Measurements from ENCODE around the gene PRSS36. TPM values are rescaled to one million over a fixed set of nuclear protein-coding genes. Genes with fewer than 3 reads are reported as not detected.

Gene PRSS36
- total RNA-seq, 4 donors from 2014 or later, result 1.0 to 8.1 (median 3.7) TPM; not detected in 1

GRCh38 chr16:31185339-31185738, 35.5 kb upstream of the PRSS36 start:
- in situ Hi-C loops (cut with MboI; ENCODE audit: low sequenced_read_pairs in 4 of 4), result loop anchor here in 2 of 4 donors (10.0 to 25.0 kb wide), 2 partner anchors 259 to 677 kb away; partner anchors contain the start of genes ZNF267 (in 2 of the 2) and ZNF843 (in 1 of the 2)
- Histone ChIP-seq H3K9me3 (no peaks in the 10 kb centered on the region), H3K4me1 (peaks cover 32 to 46% of the 10 kb centered on the region in 2 donors), H3K27ac (no peak overlapping the region), H3K27me3 (no peaks in the 10 kb centered on the region), H3K4me3 (no peak overlapping the region), H3K36me3 (peaks cover 2 to 82% of the 10 kb centered on the region in 2 donors)
- intact Hi-C loops (cut with DNase I; ENCODE audit: low total_unique reads), result no loop called here
- no peak for TF ChIP-seq CTCF (IDR thresholded peaks at IDR 0.05 in 4 of 5, conservative IDR thresholded peaks at IDR 0.05 in 1 of 5)
- no peak for TF ChIP-seq POLR2A (IDR thresholded peaks at IDR 0.05)
- DNase-seq (no peak), ATAC-seq (no peak)

- no peak overlapping the region for H3K4me3 ChIP-seq
- H3K9me3 ChIP-seq, result no peaks in the 10 kb centered on the region
- peaks cover 32 to 46% of the 10 kb centered on the region in 2 donors for H3K4me1 ChIP-seq
- DNase-seq, result no peak
- no peak overlapping the region for H3K27ac ChIP-seq
- H3K27me3 ChIP-seq, result no peaks in the 10 kb centered on the region
- TF ChIP-seq CTCF (IDR thresholded peaks at IDR 0.05 in 4 of 5, conservative IDR thresholded peaks at IDR 0.05 in 1 of 5) (no peak), POLR2A (IDR thresholded peaks at IDR 0.05) (no peak)
- ATAC-seq, result no peak
- intact Hi-C loops (cut with DNase I; ENCODE audit: low total_unique reads) (loop anchor here (5.0 kb wide), 1 partner anchor 438 kb away; the partner anchor contains the start of gene PHKG2), in situ Hi-C loops (cut with MboI; ENCODE audit: low sequenced_read_pairs in 4 of 4) (loop anchor here in 2 of 4 donors (10.0 to 25.0 kb wide), 2 partner anchors 260 to 677 kb away; partner anchors contain the start of genes ZNF267 (in 2 of the 2) and ZNF843 (in 1 of the 2))
- peaks cover 2 to 77% of the 10 kb centered on the region in 2 donors for H3K36me3 ChIP-seq
Measured at GRCh38 chr16:31184888-31185287, 35.0 kb upstream of the PRSS36 start.

- H3K27ac ChIP-seq, result peak overlapping the region; percentile 14 to 100 (median 68)
- intact Hi-C loops (cut with DNase I; ENCODE audit: low total_unique reads) (loop anchor here (5.0 kb wide), 1 partner anchor 436 kb away; the partner anchor contains the start of gene PHKG2), in situ Hi-C loops (cut with MboI; ENCODE audit: low sequenced_read_pairs in 4 of 4) (loop anchor here in 2 of 4 donors (10.0 to 25.0 kb wide), 2 partner anchors 261 to 679 kb away; partner anchors contain the start of genes ZNF267 (in 2 of the 2) and ZNF843 (in 1 of the 2))
- H3K36me3 ChIP-seq, result peaks cover under 1 to 66% of the 10 kb centered on the region in 2 donors
- H3K4me1 ChIP-seq, result peaks cover 38 to 54% of the 10 kb centered on the region in 2 donors
- no peaks in the 10 kb centered on the region for H3K9me3 ChIP-seq
- TF ChIP-seq CTCF (IDR thresholded peaks at IDR 0.05 in 4 of 5, conservative IDR thresholded peaks at IDR 0.05 in 1 of 5), result no peak
- TF ChIP-seq POLR2A (IDR thresholded peaks at IDR 0.05), result no peak
- H3K4me3 ChIP-seq, result no peak overlapping the region
- ATAC-seq (no peak), DNase-seq (no peak)
- H3K27me3 ChIP-seq, result no peaks in the 10 kb centered on the region
Measured at GRCh38 chr16:31183432-31184428, 33.9 kb upstream of the PRSS36 start.

GRCh38 chr16:31182391-31182790, 32.5 kb upstream of the PRSS36 start:
- peak overlapping the region; percentile 94 to 100 (median 96) for H3K27ac ChIP-seq
- H3K36me3 ChIP-seq, result peaks cover 0 to 52% of the 10 kb centered on the region in 2 donors
- peaks cover 40 to 49% of the 10 kb centered on the region in 2 donors for H3K4me1 ChIP-seq
- TF ChIP-seq POLR2A (IDR thresholded peaks at IDR 0.05) (no peak), CTCF (IDR thresholded peaks at IDR 0.05 in 4 of 5, conservative IDR thresholded peaks at IDR 0.05 in 1 of 5) (no peak)
- no peaks in the 10 kb centered on the region for H3K9me3 ChIP-seq
- no peaks in the 10 kb centered on the region for H3K27me3 ChIP-seq
- peak overlapping the region; percentile 77 to 100 (median 86) for H3K4me3 ChIP-seq
- no peak for DNase-seq
- no peak for ATAC-seq
- in situ Hi-C loops (cut with MboI; ENCODE audit: low sequenced_read_pairs in 4 of 4) (loop anchor here in 2 of 4 donors (10.0 to 25.0 kb wide), 2 partner anchors 262 to 680 kb away; partner anchors contain the start of genes ZNF267 (in 2 of the 2) and ZNF843 (in 1 of the 2)), intact Hi-C loops (cut with DNase I; ENCODE audit: low total_unique reads) (loop anchor here (5.0 kb wide), 1 partner anchor 435 kb away; the partner anchor contains the start of gene PHKG2)

Data from gastrocnemius medialis (tissue), 4 donors.